Endothelial cell of umbilical vein (primary cell): ENCODE results near the gene TIFAB. TPM values are rescaled to one million over a fixed set of nuclear protein-coding genes. Genes with fewer than 3 reads are reported as not detected.

Experiments
- BruUV-seq: library from RNA; stranded (reverse); fragments of 400-500 nt; replicated peaks from 2 replicates; lab custom pipeline; 2021; lab: Mats Ljungman, UMichigan
- CTCF ChIA-PET: fragments of 300-600, 350-600 bp; sonication (Branson Sonifier 250); formaldehyde crosslinking; loops from one replicate; lab custom pipeline; 2021; ENCODE audit warnings: antibody characterized with exemption, inconsistent platforms; lab: Charles Lee
- POLR2A ChIA-PET: fragments of 300-600, 350-600 bp; sonication (Branson Sonifier 250); formaldehyde crosslinking; loops from one replicate; lab custom pipeline; 2021; ENCODE audit warnings: antibody characterized with exemption, inconsistent platforms; lab: Charles Lee
- DNase-seq: peaks from one replicate; pipeline ENCODE4 v3.0.0-alpha.2; 2011; ENCODE audit warnings: low read depth, low spot score
- FAIRE-seq: peaks from 2 replicates; lab custom pipeline; 2011; peaks lifted over from hg19 to GRCh38; lab: Jason Lieb, UNC
- H2AFZ ChIP-seq: 2 replicates; pipeline ENCODE4 v1.6.0; 2012; ENCODE audit warnings: low read depth, low read length, control low read depth, inconsistent platforms
- H3K27ac ChIP-seq: 2 replicates; pipeline ENCODE4 v1.5.1; 2011; ENCODE audit warnings: low read depth, mild to moderate bottlenecking, control low read depth, low read length, moderate library complexity; ENCODE audit not compliant: insufficient read depth
- H3K27me3 ChIP-seq, 2 experiments: 2 replicates each; pipeline versions ENCODE4 v1.6.0 to v1.6.1; 2011; ENCODE audit warnings: low read length in 2 of 2, mixed read lengths in 1 of 2; ENCODE audit not compliant: control insufficient read depth in 2 of 2, insufficient read depth in 2 of 2
- H3K36me3 ChIP-seq, 2 experiments: 2 replicates in 1 of 2; 3 replicates in 1 of 2; pipeline ENCODE4 v1.5.1; 2011; ENCODE audit warnings: low read length in 2 of 2, mild to moderate bottlenecking in 1 of 2, moderate library complexity in 1 of 2; ENCODE audit not compliant: control insufficient read depth in 2 of 2, insufficient read depth in 2 of 2; ENCODE audit errors: extremely low read depth in 1 of 2
- H3K4me1 ChIP-seq: 3 replicates; pipeline ENCODE4 v1.5.1; 2011; ENCODE audit warnings: mild to moderate bottlenecking, low read length; ENCODE audit not compliant: control insufficient read depth, insufficient read depth; ENCODE audit errors: extremely low read depth
- H3K4me2 ChIP-seq: 2 replicates; pipeline ENCODE4 v1.6.1; 2011; ENCODE audit warnings: low read length, control low read depth, mixed read lengths; ENCODE audit not compliant: insufficient read depth
- H3K4me3 ChIP-seq, 3 experiments: fragments of 200-600 bp in 1 of 3; sonication (generic), shearing (Covaris generic) in 1 of 3; replicated peaks in 1 of 3; 2 replicates each; pipeline ENCODE4 v1.5.1; 2011 to 2016; ENCODE audit warnings: control low read depth in 3 of 3, low read length in 3 of 3, mild to moderate bottlenecking in 2 of 3, inconsistent platforms in 1 of 3, low read depth in 1 of 3, moderate library complexity in 1 of 3; ENCODE audit not compliant: insufficient read depth in 1 of 3
- H3K79me2 ChIP-seq: 2 replicates; pipeline ENCODE4 v1.6.0; 2012; ENCODE audit warnings: low read length, inconsistent platforms; ENCODE audit not compliant: control insufficient read depth, insufficient read depth
- H3K9ac ChIP-seq: replicated peaks from 2 replicates; pipeline ENCODE3; 2011; ENCODE audit warnings: low read length, control low read depth; ENCODE audit not compliant: insufficient read depth; ENCODE audit errors: extremely low read depth
- H3K9me1 ChIP-seq: replicated peaks from 3 replicates; pipeline ENCODE4 v1.6.0; 2011; ENCODE audit warnings: mild to moderate bottlenecking, low read length; ENCODE audit not compliant: control insufficient read depth, insufficient read depth; ENCODE audit errors: extremely low read depth
- H3K9me3 ChIP-seq: replicated peaks from 2 replicates; pipeline ENCODE4 v1.5.1; 2012; ENCODE audit warnings: low read length, inconsistent platforms; ENCODE audit not compliant: control insufficient read depth, insufficient read depth
- H4K20me1 ChIP-seq: replicated peaks from 2 replicates; pipeline ENCODE3; 2011; ENCODE audit warnings: mild to moderate bottlenecking, low read length; ENCODE audit not compliant: control insufficient read depth, insufficient read depth; ENCODE audit errors: extremely low read depth
- EZH2 ChIP-seq: IDR thresholded peaks from 2 replicates; pipeline ENCODE4 v1.6.1; 2012; ENCODE audit warnings: borderline replicate concordance, low read depth, mild to moderate bottlenecking, moderate library complexity, low read length, inconsistent platforms; ENCODE audit not compliant: severe bottlenecking
- FOS ChIP-seq: IDR thresholded peaks from 2 replicates; pipeline ENCODE4 v1.6.1; 2011; ENCODE audit warnings: mild to moderate bottlenecking, low read length, moderate library complexity, borderline replicate concordance; ENCODE audit not compliant: insufficient read depth
- GATA2 ChIP-seq: IDR thresholded peaks from 2 replicates; pipeline ENCODE4 v1.7.0; 2011; ENCODE audit warnings: low read depth, mild to moderate bottlenecking, moderate library complexity, mixed read lengths, low read length; ENCODE audit not compliant: insufficient read length, insufficient read depth
- JUN ChIP-seq: IDR thresholded peaks from 2 replicates; pipeline ENCODE4 v1.6.1; 2011; ENCODE audit warnings: borderline replicate concordance, low read depth; ENCODE audit not compliant: insufficient read length, insufficient read depth
- MYC ChIP-seq: IDR thresholded peaks from one replicate; pipeline ENCODE4 v1.6.1; 2011; ENCODE audit warnings: mild to moderate bottlenecking, low read depth, low read length
- dilution Hi-C: fragments of 300-500 bp; cut with MboI; formaldehyde crosslinking; loops from one replicate; pipeline ENCODE4 v1.15.0; 2019; ENCODE audit warnings: low sequenced_read_pairs; ENCODE audit not compliant: extremely low pct_ligation_motif_present
- intact Hi-C: fragments of 100-400 bp; cut with micrococcal nuclease; formaldehyde crosslinking; loops from one replicate; pipeline ENCODE4 v1.10.0; 2022
- polyA plus RNA-seq, 4 experiments: library from polyadenylated mRNA; depleted of rRNA in 3 of 4; stranded (reverse) in 3 of 4; unstranded in 1 of 4; fragments of >200 nt; gene quantifications; 2 replicates each; pipeline versions ENCODE4 v1.2.1 to v1.2.3, GENCODE V29; 2011 to 2012; ENCODE audit warnings: missing spikeins in 1 of 4
- total RNA-seq: library from RNA; stranded (reverse); gene quantifications from 2 replicates; pipeline ENCODE4 v1.2.3, GENCODE V29; 2021
- TF ChIP-seq, protein P1 (sequence below), 2 donors: IDR thresholded peaks; 1 replicate in 1 of 2; 2 replicates in 1 of 2; pipeline ENCODE4 v1.5.1; 2011; ENCODE audit warnings: low read length in 2 of 2, mild to moderate bottlenecking in 2 of 2, moderate library complexity in 2 of 2, control low read depth in 1 of 2, inconsistent platforms in 1 of 2, low read depth in 1 of 2; ENCODE audit not compliant: insufficient read depth in 1 of 2; ENCODE audit errors: extremely low read depth in 1 of 2

TIFAB gene
- total and polyA plus RNA-seq, 2 donors (not counting 3 experiments of a cell fraction or from before 2014, with no cell fraction given), result not detected

DNA sequence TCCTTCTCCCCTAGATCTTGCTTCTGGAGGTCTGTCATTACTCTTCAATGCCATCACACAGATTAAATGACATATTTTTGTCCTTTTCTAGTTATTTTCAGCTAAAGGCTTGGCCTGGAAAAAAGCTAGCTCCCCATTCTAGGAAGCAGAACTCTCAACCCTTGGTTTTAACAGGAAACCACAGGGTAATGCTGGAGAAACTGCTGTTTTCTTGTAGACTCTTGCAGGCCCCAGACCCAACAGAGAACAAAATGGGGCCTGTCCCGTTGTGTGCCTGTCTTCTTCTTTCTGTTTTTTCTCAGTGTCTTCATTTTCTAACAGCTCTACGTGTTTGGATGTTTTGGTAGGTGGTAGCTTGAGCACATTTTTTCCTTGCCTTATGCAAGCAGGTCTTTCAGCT is 26.5 kb downstream of the TIFAB start:
- POLR2A ChIA-PET, result no interaction called here
- H3K4me2 ChIP-seq, result no peak overlapping the region
- no peaks in the 10 kb centered on the region for H4K20me1 ChIP-seq
- H3K9me3 ChIP-seq, result no peaks in the 10 kb centered on the region
- H2AFZ ChIP-seq, result no peak overlapping the region
- H3K9me1 ChIP-seq, result no peaks in the 10 kb centered on the region
- DNase-seq, result no peak
- H3K27me3 ChIP-seq, result peaks cover 5 to 25% of the 10 kb centered on the region in 2 experiments
- H3K4me1 ChIP-seq, result no peaks in the 10 kb centered on the region
- H3K79me2 ChIP-seq, result no peaks in the 10 kb centered on the region
- CTCF ChIA-PET, result interaction anchor here (0.6 to 3.9 kb wide), 32 partner anchors 9 to 391 kb away, joined by 3 to 44 read pairs (median 4); partner anchors contain the start of genes MACROH2A1 and PITX1
- no peak overlapping the region for H3K9ac ChIP-seq
- no peaks in the 10 kb centered on the region for H3K36me3 ChIP-seq
- no peak overlapping the region for H3K4me3 ChIP-seq
- FAIRE-seq, result no peak
- H3K27ac ChIP-seq, result no peak overlapping the region
- dilution Hi-C loops (no loop called here), intact Hi-C loops (loop anchor here (2.0 kb wide), 1 partner anchor 49 kb away; no protein-coding TSS in a partner anchor)
- no TSS peak for BruUV-seq
- no peak for TF ChIP-seq FOS
- peak; percentile 19 for TF ChIP-seq EZH2

DNA sequence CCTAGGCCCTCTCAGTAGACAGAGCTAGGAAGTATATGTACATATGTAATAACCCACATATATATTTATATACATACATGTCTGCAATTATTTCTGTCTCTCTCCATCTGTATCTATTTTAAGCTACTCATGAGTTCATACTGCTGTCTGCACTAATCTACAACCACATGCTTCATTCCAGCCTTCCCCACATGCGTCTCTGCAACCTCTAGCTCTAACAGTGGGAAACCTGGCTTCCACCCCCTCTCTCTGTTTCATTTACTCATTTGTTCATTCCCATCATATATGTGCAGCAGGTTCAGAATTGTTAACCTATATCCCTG is 28.3 kb downstream of the TIFAB start:
- H3K4me3 ChIP-seq, result no peak overlapping the region
- H3K9me3 ChIP-seq, result no peaks in the 10 kb centered on the region
- dilution Hi-C loops (no loop called here), intact Hi-C loops (no loop called here)
- BruUV-seq, result no TSS peak
- TF ChIP-seq, protein P1, sequence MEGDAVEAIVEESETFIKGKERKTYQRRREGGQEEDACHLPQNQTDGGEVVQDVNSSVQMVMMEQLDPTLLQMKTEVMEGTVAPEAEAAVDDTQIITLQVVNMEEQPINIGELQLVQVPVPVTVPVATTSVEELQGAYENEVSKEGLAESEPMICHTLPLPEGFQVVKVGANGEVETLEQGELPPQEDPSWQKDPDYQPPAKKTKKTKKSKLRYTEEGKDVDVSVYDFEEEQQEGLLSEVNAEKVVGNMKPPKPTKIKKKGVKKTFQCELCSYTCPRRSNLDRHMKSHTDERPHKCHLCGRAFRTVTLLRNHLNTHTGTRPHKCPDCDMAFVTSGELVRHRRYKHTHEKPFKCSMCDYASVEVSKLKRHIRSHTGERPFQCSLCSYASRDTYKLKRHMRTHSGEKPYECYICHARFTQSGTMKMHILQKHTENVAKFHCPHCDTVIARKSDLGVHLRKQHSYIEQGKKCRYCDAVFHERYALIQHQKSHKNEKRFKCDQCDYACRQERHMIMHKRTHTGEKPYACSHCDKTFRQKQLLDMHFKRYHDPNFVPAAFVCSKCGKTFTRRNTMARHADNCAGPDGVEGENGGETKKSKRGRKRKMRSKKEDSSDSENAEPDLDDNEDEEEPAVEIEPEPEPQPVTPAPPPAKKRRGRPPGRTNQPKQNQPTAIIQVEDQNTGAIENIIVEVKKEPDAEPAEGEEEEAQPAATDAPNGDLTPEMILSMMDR (IDR thresholded peaks at IDR 0.05; ENCODE audit: extremely low read depth in 1 of 2, insufficient read depth in 1 of 2, low read depth in 1 of 2, low read length in 2 of 2), result no peak
- TF ChIP-seq FOS, result no peak
- TF ChIP-seq MYC, result no peak
- no peak for TF ChIP-seq JUN
- TF ChIP-seq GATA2, result no peak
- no peak for TF ChIP-seq EZH2
- H3K9ac ChIP-seq, result no peak overlapping the region
- H3K4me1 ChIP-seq, result no peaks in the 10 kb centered on the region
- H2AFZ ChIP-seq, result no peak overlapping the region
- H3K27me3 ChIP-seq, result peaks cover 12 to 41% of the 10 kb centered on the region in 2 experiments
- ChIA-PET CTCF (interaction anchor here (1.4 to 3.9 kb wide), 3 partner anchors 32 to 47 kb away, joined by 4 to 33 read pairs (median 4); no protein-coding TSS in a partner anchor), POLR2A (no interaction called here)
- H3K4me2 ChIP-seq, result no peak overlapping the region
- FAIRE-seq, result no peak
- no peaks in the 10 kb centered on the region for H4K20me1 ChIP-seq
- no peak overlapping the region for H3K27ac ChIP-seq
- no peaks in the 10 kb centered on the region for H3K9me1 ChIP-seq
- H3K36me3 ChIP-seq, result no peaks in the 10 kb centered on the region
- H3K79me2 ChIP-seq, result no peaks in the 10 kb centered on the region
- no peak for DNase-seq
